Hepatocyte (in vitro differentiated cells): ENCODE measurements around the gene WNT8B. TPM values are rescaled to one million over a fixed set of nuclear protein-coding genes. Genes with fewer than 3 reads are reported as not detected.

Experiments
- DNase-seq: peaks from one replicate; pipeline ENCODE4 v3.0.0-alpha.2; 2016; ENCODE audit warnings: low spot score
- H2AFZ ChIP-seq: fragments of 200-600 bp; sonication (generic); 2 replicates; pipeline ENCODE4 v1.6.0; 2016; ENCODE audit warnings: antibody characterized with exemption, mild to moderate bottlenecking
- H3K27ac ChIP-seq: fragments of 200-600 bp; sonication (generic); 2 replicates; pipeline ENCODE4 v1.5.1; 2016; ENCODE audit warnings: mild to moderate bottlenecking
- H3K27me3 ChIP-seq: fragments of 200-600 bp; sonication (generic); 2 replicates; pipeline ENCODE4 v1.6.1; 2016
- H3K36me3 ChIP-seq: fragments of 200-600 bp; sonication (generic); replicated peaks from 2 replicates; pipeline ENCODE4 v1.5.1; 2016; ENCODE audit warnings: low read depth; ENCODE audit not compliant: insufficient read depth
- H3K4me1 ChIP-seq: fragments of 200-600 bp; sonication (generic); 2 replicates; pipeline ENCODE4 v1.5.1; 2016; ENCODE audit warnings: mild to moderate bottlenecking, moderate library complexity; ENCODE audit not compliant: insufficient read depth
- H3K4me2 ChIP-seq: fragments of 200-600 bp; sonication (generic); 2 replicates; pipeline ENCODE4 v1.6.0; 2016
- H3K4me3 ChIP-seq: fragments of 200-600 bp; sonication (generic); 2 replicates; pipeline ENCODE4 v1.5.1; 2016; ENCODE audit warnings: mild to moderate bottlenecking
- H3K79me2 ChIP-seq: fragments of 200-600 bp; sonication (generic); 2 replicates; pipeline ENCODE4 v1.6.0; 2017; ENCODE audit warnings: mild to moderate bottlenecking
- H3K9me2 ChIP-seq: fragments of 200-600 bp; sonication (generic); replicated peaks from 2 replicates; pipeline ENCODE4 v1.6.0; 2017; ENCODE audit warnings: mild to moderate bottlenecking; ENCODE audit not compliant: insufficient read depth
- H3K9me3 ChIP-seq: fragments of 200-600 bp; sonication (generic); 2 replicates; pipeline ENCODE4 v1.5.1; 2016; ENCODE audit warnings: low read depth, mild to moderate bottlenecking
- H4K20me1 ChIP-seq: fragments of 200-600 bp; sonication (generic); 2 replicates; pipeline ENCODE4 v1.6.0; 2016; ENCODE audit warnings: mild to moderate bottlenecking; ENCODE audit not compliant: insufficient read depth, poor library complexity, severe bottlenecking
- EZH2 ChIP-seq: fragments of 200-600 bp; sonication (generic); IDR thresholded peaks from 2 replicates; pipeline ENCODE4 v1.6.1; 2016; ENCODE audit warnings: antibody characterized with exemption, mild to moderate bottlenecking, borderline replicate concordance
- EZH2phosphoT487 ChIP-seq: fragments of 200-600 bp; sonication (generic); IDR thresholded peaks from one replicate; pipeline ENCODE4 v1.6.1; 2018; ENCODE audit warnings: antibody characterized with exemption, mild to moderate bottlenecking, low read depth, moderate library complexity; ENCODE audit not compliant: unreplicated experiment, severe bottlenecking
- WGBS: methylation state at CpG from one replicate; pipeline ENCODE4 v1.1.6; 2016; ENCODE audit warnings: low lambda C conversion rate; ENCODE audit errors: missing lambda C conversion rate; 5-methylcytosine and 5-hydroxymethylcytosine counted together
- polyA plus RNA-seq: library from polyadenylated mRNA; unstranded; fragments of >200 nt; fragmentation: Nextera tagmentation; extraction: Ambion mirVana; gene quantifications from 2 replicates; pipeline ENCODE4 v1.2.1, GENCODE V29; 2016
- total RNA-seq: library from RNA; depleted of rRNA; stranded (reverse); fragments of >200 nt; gene quantifications from 2 replicates; pipeline ENCODE4 v1.2.3, GENCODE V29; 2014
- TF ChIP-seq, protein P1 (sequence below): fragments of 200-600 bp; sonication (generic); IDR thresholded peaks from 2 replicates; pipeline ENCODE4 v1.5.1; 2016; ENCODE audit warnings: antibody characterized with exemption, mild to moderate bottlenecking; ENCODE audit not compliant: poor library complexity

The WNT8B gene
- total and polyA plus RNA-seq, 2 experiments from 2014 or later, result not detected

DNA sequence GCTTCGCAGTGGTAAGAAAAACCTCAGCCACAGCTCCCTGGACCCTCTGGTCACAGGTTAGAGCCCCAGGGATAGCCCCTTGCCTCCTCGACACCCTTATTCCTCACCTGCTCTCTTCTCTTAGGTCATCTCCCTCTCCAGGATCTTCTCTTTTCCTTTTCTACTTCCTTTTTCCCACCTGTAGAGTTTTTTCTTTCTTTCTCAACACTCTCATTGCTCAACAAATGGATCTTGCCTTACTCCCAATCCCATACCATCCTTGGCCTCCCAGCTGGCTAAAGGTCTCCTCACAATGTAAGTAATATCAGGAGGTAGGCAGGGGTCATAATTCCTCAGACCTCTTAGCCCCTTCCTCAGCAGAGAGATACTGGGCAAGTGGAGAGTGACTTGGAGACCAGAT is 17.2 kb downstream of the WNT8B start:
- H3K36me3 ChIP-seq, result no peaks in the 10 kb centered on the region
- H3K9me3 ChIP-seq, result no peaks in the 10 kb centered on the region
- no peak overlapping the region for H3K4me2 ChIP-seq
- H2AFZ ChIP-seq, result no peak overlapping the region
- no peaks in the 10 kb centered on the region for H3K9me2 ChIP-seq
- WGBS, result 89% methylated on average over 2 of the region's 2 CpGs
- peaks cover 11% of the 10 kb centered on the region for H3K4me1 ChIP-seq
- H4K20me1 ChIP-seq, result no peaks in the 10 kb centered on the region
- peaks cover 43% of the 10 kb centered on the region for H3K27me3 ChIP-seq
- no peak for TF ChIP-seq EZH2phosphoT487
- TF ChIP-seq EZH2, result no peak
- TF ChIP-seq, protein P1, sequence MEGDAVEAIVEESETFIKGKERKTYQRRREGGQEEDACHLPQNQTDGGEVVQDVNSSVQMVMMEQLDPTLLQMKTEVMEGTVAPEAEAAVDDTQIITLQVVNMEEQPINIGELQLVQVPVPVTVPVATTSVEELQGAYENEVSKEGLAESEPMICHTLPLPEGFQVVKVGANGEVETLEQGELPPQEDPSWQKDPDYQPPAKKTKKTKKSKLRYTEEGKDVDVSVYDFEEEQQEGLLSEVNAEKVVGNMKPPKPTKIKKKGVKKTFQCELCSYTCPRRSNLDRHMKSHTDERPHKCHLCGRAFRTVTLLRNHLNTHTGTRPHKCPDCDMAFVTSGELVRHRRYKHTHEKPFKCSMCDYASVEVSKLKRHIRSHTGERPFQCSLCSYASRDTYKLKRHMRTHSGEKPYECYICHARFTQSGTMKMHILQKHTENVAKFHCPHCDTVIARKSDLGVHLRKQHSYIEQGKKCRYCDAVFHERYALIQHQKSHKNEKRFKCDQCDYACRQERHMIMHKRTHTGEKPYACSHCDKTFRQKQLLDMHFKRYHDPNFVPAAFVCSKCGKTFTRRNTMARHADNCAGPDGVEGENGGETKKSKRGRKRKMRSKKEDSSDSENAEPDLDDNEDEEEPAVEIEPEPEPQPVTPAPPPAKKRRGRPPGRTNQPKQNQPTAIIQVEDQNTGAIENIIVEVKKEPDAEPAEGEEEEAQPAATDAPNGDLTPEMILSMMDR, result no peak
- no peak overlapping the region for H3K4me3 ChIP-seq
- no peak for DNase-seq
- H3K79me2 ChIP-seq, result no peaks in the 10 kb centered on the region
- no peak overlapping the region for H3K27ac ChIP-seq

DNA sequence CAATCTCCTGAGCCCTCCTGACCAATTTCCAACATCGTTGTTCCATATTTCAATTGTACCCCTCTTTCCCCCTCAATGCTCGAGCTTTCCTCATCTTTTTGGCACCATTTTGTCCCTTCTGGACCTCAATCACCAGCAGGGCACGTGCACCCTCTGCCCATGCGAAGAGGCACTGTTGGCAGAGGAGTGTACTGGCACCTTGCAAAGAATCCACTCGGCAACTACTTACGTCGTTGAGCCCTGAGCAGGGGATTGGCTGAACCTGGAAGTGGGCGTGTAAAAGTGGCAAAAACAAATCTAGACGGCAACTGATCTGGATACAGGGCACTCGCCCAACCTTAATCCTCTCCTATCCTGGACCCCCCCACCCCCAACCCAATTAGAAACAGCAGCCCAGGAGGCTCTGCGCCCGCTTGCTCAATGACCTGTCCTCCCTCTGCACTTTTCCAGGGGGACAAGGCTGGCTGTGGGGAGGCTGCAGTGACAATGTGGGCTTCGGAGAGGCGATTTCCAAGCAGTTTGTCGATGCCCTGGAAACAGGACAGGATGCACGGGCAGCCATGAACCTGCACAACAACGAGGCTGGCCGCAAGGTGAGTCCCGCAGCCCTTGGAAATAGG is 18.8 kb downstream of the WNT8B start:
- WGBS, result 6% methylated on average over 19 of the region's 19 CpGs
- H2AFZ ChIP-seq, result peak overlapping the region; percentile 29
- no peaks in the 10 kb centered on the region for H3K36me3 ChIP-seq
- no peaks in the 10 kb centered on the region for H3K79me2 ChIP-seq
- peaks cover 46% of the 10 kb centered on the region for H3K27me3 ChIP-seq
- H4K20me1 ChIP-seq, result no peaks in the 10 kb centered on the region
- H3K9me2 ChIP-seq, result no peaks in the 10 kb centered on the region
- TF ChIP-seq EZH2phosphoT487, result no peak
- TF ChIP-seq EZH2, result no peak
- TF ChIP-seq, protein P1, result no peak
- H3K4me1 ChIP-seq, result peaks cover 11% of the 10 kb centered on the region
- H3K4me2 ChIP-seq, result peak overlapping the region; percentile 96
- H3K4me3 ChIP-seq, result peak overlapping the region; percentile 17
- H3K9me3 ChIP-seq, result no peaks in the 10 kb centered on the region
- no peak overlapping the region for H3K27ac ChIP-seq
- peak; percentile 85 for DNase-seq

DNA sequence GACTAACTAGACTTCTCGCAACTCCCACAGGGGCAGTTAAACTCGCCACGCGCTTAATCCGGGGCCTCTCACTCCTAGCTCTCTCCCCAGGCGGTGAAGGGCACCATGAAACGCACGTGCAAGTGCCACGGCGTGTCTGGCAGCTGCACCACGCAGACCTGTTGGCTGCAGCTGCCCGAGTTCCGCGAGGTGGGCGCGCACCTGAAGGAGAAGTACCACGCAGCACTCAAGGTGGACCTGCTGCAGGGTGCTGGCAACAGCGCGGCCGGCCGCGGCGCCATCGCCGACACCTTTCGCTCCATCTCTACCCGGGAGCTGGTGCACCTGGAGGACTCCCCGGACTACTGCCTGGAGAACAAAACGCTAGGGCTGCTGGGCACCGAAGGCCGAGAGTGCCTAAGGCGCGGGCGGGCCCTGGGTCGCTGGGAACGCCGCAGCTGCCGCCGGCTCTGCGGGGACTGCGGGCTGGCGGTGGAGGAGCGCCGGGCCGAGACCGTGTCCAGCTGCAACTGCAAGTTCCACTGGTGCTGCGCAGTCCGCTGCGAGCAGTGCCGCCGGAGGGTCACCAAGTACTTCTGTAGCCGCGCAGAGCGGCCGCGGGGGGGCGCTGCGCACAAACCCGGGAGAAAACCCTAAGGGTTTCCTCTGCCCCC is 19.5 kb downstream of the WNT8B start:
- Histone ChIP-seq H2AFZ (peak overlapping the region; percentile 29), H4K20me1 (no peaks in the 10 kb centered on the region), H3K4me2 (peak overlapping the region; percentile 96), H3K4me3 (peak overlapping the region; percentile 34), H3K27me3 (peaks cover 46% of the 10 kb centered on the region), H3K27ac (no peak overlapping the region), H3K79me2 (no peaks in the 10 kb centered on the region), H3K9me3 (no peaks in the 10 kb centered on the region), H3K9me2 (no peaks in the 10 kb centered on the region), H3K36me3 (no peaks in the 10 kb centered on the region), H3K4me1 (peaks cover 11% of the 10 kb centered on the region)
- TF ChIP-seq, protein P1, result peak; percentile 93
- TF ChIP-seq EZH2phosphoT487, result no peak
- WGBS, result 2% methylated on average over 59 of the region's 59 CpGs
- peak; percentile 88 for DNase-seq
